HG02981 (cell line): Measurements from ENCODE around the gene OR1D2.
"Not testable (repeated sequence)": the region's sequence is repeated elsewhere in the genome, so short reads cannot be mapped to it uniquely, and the experiment has no call there.

Experiments
- ATAC-seq: cut with Tn5 transposase; IDR thresholded peaks from one replicate; pipeline ENCODE4 v1.9.1; 2021; ENCODE audit warnings: mild to moderate bottlenecking, moderate library complexity; ENCODE audit not compliant: unreplicated experiment

Gene OR1D2, protein sequence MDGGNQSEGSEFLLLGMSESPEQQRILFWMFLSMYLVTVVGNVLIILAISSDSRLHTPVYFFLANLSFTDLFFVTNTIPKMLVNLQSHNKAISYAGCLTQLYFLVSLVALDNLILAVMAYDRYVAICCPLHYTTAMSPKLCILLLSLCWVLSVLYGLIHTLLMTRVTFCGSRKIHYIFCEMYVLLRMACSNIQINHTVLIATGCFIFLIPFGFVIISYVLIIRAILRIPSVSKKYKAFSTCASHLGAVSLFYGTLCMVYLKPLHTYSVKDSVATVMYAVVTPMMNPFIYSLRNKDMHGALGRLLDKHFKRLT

DNA sequence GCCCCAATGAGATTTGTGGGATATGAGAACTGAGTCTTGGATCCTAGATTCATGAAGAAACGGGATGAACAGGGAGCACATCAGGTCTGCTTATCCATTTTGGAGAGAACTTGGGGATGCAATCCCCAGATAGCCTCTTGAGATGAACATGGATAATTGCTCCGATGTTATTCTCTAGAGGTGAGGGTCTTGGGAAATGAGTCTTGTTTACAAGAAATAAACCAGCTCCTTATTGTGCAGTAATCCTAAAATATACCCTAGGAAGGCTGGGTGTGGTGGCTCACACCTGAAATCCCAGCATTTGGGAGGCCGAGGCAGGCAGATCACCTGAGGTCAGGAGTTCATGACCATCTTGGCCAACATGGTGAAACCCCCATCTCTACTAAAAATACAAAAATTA lies at the start of gene OR1D2:
Gene OR1D2, minus strand, starts transcription at position 101 of the 400 bp plus-strand sequence. CDS start 11,426 bp downstream, outside the sequence.
- ATAC-seq = no peak

DNA sequence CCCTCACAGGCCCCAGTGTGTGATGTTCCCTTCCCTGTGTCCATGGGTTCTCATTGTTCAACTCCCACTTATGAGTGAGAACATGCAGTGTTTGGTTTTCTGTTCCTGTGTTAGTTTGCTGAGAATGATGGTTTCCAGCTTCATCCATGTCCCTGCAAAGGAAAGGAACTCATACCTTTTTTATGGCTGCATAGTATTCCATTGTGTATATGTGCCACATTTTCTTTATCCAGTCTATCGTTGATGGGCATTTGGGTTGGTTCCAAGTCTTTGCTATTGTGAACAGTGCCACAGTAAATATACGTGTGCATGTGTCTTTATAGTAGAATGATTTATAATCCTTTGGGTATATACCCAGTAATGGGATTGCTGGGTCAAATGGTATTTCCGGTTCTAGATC lies 33.3 kb upstream of the OR1D2 start:
- not testable (repeated sequence) for ATAC-seq

DNA sequence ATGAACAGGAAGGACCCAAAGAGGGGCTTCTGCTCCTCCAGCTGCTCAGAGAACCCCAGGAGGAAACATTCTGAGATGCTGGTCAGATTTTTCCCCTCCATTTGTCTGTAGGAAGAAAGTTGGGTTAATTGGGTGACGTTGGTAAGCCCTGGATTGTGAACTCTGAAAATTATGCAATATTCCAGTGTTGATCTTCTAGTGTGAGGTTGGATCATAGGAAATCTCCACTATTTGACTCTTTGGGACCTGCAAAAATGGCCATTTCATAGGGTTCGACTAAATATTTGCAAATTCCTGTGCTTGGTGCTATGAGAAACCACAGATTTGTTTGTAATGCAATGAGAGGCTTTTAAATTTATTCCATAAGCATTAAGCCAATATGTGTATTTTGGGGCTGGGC lies 23.2 kb upstream of the OR1D2 start, which contains the start of gene OR1G1:
Gene OR1G1, minus strand, starts transcription at position 101 of the 400 bp plus-strand sequence. Its CDS starts 0 bp downstream, at position 101.
- no peak for ATAC-seq

DNA sequence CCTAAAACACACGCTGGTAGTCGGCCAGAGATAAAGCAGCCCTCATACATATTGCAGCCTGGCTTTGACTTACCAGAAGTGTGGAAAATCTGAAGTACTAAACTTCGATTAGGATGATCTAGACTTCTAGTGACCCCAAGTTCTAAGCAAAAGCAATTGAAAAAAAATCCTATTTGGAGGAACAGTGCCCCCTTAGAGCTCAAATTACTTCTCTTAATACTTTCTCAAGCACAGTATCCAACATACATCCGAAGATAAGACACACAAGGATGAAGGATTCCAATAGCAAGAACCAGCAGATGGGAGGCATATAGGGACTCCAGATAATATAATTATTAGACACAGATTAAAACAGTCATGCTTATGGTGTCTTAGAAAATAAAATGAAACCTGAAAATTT lies 30.4 kb downstream of the OR1D2 start:
- not testable (repeated sequence) for ATAC-seq

DNA sequence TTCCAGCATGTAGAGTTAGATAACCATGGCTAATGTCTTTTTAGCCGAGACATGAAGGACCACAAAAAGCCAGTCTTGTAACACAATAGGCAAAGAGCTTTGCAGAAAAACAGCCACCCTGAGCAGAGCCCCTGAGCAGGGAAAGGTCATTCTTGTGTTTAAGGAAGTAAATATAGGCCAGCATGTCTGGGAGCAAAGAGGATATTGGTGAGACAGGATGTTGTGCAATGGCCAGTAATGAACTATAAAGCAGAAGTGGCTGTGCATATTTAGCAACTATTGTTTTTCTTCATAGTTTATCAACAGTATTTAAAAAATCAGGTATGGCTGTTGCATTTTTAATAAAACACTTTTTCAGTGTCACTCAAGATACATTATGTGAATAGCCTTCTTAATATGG lies 39.0 kb downstream of the OR1D2 start:
- not testable (repeated sequence) for ATAC-seq

DNA sequence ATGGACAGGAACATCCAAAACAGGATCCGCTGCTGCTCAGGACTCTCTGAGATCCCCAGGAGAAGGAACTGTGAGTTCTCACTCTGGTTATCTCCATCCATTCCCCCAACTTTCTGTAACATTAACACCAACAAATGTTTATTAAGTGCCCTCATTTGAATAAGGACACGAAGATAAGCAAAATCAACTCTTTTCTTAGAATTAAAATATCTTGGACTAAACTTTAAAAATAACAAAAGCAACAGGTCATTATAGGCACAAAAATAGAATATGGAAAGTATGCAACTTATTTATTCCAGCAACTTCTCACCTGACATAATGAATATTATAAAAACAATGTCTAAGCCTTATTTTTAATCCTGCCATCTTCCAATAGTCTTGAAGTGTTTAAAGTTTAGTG lies 40.7 kb downstream of the OR1D2 start, which contains the start of gene OR1D5:
Gene OR1D5, minus strand, starts transcription at position 101 of the 400 bp plus-strand sequence. Its CDS starts 0 bp downstream, at position 101.
- ATAC-seq = not testable (repeated sequence)

DNA sequence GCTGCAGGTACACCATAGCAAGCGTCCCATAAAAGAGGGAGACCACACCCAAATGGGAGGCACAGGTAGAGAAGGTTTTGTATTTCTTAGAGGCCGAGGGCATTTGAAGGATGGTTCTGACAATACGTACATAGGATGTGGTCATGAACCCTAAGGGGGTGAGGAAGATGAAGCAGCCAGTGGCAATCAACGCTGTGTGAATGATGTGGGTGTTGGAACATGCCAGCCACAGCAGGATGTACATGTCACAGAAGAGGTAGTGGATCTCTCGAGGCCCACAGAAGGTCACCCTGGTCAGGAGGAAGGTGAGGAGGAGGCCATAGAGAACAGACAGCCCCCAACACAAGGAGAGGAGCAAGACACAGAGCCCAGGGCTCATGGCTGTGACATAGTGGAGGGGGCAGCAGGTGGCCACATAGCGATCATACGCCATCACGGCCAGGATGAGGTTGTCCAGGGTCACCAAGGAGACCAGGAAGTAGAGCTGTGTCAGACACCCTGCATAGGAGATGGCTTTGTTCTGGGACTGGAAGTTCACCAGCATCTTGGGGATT lies 41.3 kb downstream of the OR1D2 start:
- not testable (repeated sequence) for ATAC-seq

DNA sequence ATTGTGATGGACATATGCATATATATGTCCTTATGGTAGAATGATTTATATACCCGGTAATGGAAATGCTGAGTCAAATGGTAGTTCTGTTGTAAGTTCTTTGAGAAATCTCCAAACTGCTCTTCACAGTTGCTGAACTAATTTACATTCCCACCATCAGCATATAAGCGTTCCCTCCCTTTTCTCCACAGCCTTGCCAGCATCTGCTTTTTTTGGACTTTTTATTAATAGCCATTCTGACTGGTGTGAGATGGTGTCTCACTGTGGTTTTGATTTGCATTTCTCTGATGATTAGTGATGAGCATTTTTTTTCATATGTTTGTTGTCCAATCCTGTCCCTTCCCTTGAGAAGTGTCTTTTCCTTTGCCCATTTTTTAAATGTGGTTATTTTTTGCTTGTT lies 49.4 kb downstream of the OR1D2 start:
- ATAC-seq = not testable (repeated sequence)

DNA sequence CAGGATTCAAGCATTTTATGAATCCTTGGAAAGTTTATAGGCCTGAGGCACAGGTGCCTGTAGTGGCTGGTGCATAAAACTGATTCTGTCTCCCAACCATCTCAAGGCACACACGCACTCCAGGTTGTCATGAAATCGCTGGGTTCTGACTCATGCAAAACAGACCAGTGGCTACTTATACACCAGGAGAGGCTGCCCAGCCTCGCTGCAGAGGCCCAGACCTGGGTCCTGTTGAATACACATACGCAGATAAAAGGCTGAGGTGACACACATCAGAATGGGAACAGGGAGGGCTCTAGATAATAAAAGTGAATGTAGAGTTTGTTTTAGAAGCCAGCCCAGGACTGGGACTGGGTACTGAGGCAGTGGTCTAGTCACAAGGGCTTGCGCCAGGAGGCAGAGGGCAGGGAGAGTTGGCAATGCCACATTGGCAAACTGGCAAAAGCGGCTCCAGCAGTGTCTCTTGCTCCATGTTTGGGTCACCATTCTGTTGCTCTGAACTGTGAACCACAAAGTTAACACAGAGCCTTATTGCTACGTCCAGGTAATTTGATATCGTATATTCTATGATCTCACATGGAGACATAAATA lies 54.4 kb downstream of the OR1D2 start:
- no peak for ATAC-seq

DNA sequence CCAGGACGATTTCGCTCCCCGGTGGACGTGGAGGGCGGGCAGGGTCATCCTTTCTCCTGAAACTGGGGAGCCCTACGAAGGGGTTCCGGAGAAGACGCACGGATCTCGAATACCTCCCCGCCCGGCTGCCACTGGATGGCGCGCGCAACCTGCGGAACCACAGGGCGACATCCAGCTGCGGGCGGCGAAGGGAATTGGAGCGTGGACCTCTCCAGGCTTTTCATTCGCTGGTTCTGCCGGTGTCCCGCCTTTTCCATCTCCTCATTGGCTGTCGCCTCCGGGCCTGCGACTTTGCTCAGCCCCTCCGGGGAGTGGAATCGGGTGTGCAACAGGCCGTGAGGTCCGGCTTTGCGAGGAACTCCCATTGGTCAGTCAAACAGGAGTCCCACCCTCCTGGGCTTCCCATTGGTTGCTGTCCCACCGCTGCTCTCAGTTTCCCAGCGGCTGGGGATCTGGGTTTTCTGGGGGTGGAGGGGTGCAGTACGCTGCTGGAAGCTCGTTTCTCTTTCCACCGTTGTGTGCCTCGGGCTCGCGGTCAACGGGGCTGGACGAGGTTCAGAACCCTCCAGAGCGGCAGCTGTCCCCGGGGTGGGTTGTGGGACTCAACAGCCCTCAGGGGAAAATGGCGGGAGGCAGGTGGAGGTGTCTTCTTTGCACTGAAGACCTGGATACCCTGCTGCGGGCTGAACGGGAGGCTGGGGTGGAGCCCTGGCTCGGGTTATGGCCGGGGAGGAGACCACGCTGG lies 55.3 kb downstream of the OR1D2 start:
- ATAC-seq = peak; percentile 94

DNA sequence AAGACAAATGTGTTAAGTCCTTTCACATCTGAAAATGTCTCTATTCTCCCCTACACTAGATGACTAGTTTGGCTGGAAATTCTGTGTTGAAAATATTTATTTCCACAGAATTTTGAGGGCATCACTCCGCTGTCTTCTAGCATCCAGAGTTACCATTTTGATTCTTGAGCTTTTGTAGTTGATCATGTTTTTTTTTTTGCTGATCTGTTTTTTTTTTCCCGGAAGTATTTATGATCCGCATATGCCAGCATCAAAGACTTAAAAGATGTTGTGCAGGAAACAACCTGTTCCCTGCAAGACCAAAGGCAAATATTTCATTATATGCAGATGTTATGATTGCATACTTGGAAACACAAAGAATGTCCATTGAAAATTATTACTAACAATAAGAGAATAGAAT lies 57.5 kb downstream of the OR1D2 start:
- ATAC-seq = no peak

DNA sequence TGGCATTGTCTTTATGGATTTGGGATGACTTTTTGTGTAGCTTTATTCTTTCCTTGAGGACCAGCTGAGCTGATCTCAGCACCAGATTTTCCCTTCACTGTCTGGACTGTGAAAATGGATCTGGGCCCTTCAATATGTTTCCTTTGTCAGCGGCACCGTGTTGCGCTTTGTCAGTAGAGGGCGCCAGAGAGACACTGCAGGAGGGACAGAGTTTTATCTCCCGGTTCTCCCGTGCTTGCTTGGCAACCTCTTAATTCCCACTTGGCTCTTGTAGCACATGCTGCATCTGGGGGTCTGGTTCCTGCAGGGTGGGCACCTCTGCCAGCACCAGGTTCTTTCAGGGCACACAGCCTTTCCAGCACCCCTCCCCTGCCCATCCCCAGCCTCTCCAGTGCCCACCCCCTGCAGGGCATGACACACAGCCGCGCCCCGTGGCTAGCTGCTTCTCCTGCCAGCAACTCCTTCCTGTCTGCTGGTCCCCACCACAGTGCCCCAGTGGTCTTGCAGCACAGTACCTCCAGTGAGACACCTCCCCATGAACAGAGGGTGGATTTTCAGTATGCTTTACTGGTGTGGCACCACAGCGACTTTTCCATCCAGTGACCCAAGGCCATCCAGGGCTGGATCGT lies 60.4 kb downstream of the OR1D2 start:
- no peak for ATAC-seq

DNA sequence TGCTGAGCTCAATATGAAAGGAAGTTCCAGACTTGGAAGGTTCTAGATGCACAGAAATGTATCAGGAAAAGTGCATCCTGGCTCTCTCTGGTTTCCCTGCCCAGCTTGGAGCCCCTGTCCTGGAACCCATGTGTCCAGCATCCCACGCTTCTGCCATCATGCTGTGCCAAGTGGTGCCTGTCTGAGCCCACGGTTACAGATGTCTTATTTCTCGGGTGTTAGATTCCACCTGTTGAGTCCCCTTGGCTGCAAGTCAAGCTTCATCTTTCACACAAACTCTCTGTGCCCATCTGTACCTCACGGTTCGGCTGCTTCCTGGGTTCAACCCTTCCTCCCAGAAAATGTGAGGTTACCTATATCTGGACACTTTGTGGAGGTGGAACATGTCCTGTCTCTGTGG lies 63.3 kb downstream of the OR1D2 start:
- ATAC-seq = no peak

DNA sequence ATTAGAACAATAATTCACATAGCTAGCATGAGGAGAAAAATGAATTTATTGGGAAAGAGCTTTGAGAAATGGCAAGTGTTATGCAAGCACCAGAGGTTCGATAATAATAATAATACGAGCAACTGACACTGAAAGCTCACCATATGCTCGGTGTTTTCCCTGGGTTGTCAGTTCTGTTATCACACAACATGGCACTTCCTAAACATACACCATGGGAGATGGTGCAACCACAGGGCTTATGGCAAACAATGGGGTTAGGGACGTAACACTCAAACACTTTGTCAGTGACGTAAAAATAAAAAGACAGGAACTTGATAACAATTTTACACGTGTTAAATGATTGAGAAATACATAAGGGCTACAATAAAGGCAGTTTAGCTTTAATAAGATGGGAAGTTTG lies 64.5 kb downstream of the OR1D2 start:
- no peak for ATAC-seq

DNA sequence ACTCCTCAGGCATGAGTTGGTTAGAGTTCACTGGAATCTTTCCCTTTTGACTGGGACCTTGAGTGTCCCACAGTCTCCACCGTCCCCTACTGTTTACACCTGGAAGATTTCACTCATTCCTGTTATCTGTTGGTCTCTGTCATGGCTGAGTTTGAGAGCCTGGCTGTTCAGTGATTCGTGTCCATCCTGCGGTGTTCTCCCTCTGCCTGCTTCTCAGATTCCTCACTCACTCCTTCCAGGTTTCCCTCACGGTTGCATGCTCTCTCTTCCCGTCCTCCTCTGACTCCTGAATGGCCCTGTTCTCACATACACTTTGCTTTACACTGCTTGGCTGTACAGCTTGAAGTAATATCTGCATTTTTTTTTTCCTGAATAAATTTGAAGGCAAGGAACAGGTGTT lies 65.3 kb downstream of the OR1D2 start:
- no peak for ATAC-seq
